Measurements from ENCODE around the gene UBR4.

UBR4 gene

DNA sequence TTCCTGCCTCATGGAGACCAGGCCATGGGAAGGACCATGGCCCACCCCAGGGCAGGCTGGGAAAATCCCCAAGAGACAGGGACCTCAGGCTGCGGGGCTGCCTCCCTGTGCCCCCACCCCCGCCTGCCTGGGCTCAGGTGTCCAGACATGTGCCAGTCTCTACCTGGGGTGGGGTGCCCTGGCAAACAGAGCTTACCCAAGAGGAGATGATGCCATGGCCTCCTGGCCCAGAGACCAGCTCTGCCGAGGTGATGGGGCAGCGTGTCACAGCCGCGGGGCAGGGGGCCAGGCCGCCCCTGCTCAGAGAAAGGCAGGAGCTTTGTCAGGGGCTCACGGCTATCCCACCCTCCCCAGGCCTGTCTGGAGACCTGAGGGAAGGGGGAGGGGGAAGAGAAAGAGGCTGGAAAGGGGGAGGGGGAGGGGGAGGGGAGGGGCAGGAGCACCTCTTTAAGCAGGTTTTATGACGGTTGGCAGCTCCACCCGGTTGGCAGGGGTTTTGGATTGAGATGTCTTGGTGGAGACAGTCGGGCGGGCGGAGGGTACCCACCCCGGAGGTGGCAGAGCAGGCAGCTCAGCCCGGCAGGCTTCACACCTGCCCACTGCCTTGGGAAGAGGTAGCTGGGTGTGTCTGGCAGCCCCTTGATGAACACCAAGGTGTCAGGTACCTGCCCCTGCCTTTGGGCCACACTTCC is 152.1 kb downstream of the UBR4 start:
- DNase-seq (ENCODE audit: low read depth in 1 of 2, low spot score in 1 of 2): no peak

DNA sequence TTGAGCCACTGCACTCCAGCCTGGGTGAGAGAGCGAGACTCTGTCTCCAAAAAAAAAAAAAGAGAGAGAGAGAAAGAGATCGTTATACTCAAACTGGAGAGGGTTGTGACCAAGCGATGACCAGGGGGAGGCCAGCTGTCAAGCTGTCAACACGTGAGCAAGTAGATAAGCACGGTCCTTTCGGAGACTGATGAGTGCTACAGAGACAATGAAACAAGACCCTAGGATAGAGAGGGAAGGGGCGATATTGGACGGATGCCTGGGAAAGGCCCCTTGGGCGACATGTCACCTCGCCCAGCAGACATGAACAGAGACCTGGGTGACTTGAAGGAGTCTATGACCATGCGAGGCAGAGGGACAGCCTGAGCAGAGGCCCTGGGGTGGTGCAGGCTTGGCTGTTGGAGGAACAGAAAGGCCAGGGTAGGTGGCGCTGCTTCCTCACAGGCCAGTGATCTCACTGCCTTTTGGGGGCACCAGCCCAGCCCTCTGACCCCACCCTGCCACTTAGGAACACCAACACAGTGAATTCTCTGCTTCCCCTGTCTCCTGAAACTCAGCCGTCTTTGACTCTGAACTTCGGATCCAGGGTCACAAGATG is 152.8 kb downstream of the UBR4 start:
- DNase-seq (ENCODE audit: low read depth in 1 of 2, low spot score in 1 of 2): no peak

DNA sequence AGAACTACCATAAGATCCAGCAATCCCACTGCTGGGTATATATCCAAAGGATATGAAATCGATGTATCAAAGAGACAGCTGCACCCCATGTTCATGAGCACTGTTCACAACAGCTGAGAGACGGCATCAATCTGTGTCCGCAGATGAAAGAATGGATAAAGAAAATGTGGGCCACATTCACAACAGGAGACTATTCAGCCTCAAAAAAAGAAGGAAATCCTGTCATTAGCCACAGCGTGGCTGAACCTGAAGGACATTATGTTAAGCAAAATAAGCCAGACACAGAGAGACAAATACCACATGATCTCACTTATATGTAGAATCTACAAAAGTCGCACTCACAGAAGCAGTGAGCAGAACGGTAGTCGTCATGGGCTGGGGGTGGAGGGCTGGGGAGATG is 154.4 kb downstream of the UBR4 start:
- DNase-seq (ENCODE audit: low read depth in 1 of 2, low spot score in 1 of 2): no peak

- DNase-seq (ENCODE audit: low read depth in 1 of 2, low spot score in 1 of 2): no peak
These were observed 155.1 kb downstream of the UBR4 start for GRCh38 chr1:19055001-19055400.

GRCh38 chr1:19054216-19054615 is 155.8 kb downstream of the UBR4 start:
- no peak for DNase-seq (ENCODE audit: low read depth in 1 of 2, low spot score in 1 of 2)

DNA sequence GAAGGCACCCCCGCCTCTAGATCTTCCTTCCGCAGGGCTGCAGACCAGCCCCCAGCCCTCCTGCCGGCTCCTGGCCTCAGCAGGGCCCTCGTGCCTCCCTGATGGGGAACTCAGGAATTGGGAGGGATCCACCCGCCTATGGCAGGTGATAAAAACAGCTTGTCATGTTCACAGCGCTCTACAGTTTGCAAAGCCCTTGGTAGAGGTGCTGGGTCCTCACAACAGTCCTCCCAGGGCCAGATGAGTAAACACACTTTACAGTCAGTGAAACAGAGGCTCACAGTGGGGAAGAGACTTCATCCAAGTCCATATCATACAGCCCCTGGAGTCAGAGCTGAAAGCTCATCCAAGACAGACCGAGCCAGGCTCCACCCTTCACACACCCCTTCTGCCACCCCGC is 156.6 kb downstream of the UBR4 start:
- no peak for DNase-seq (ENCODE audit: low read depth in 1 of 2, low spot score in 1 of 2)

- DNase-seq (ENCODE audit: low read depth in 1 of 2, low spot score in 1 of 2): no peak
These were observed 160.3 kb downstream of the UBR4 start for GRCh38 chr1:19049798-19050197.

DNA sequence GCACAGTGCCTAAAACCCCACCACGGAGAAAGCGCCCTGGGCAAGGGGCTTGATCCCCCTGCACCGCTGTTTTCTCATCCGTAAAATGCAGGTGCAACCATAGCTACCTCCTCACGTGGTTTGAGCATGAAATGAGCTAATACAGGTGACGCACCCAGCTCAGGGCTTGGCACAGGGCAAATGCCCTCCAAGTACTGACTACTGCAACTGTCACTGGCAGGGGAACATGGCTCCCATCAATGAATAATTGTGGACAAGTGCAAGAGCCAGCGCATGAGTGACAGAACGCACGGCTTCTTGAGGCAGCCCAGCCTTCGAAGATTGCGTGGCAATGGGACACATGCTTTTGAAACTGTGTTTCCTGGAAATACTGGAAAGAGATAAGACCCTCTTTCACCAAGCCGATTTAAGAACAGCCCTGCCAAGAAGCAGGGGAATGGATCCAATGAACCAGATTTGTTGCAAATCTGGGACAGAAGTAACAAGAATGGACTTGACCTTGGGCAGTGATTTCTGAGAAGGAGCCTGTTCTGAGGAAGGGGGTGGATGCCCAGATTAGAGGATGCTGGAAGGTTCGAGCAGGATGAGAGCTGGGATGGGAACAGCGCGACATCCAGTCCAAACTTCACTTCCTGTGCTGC is 160.8 kb downstream of the UBR4 start:
- no peak for DNase-seq (ENCODE audit: low read depth in 1 of 2, low spot score in 1 of 2)

DNA sequence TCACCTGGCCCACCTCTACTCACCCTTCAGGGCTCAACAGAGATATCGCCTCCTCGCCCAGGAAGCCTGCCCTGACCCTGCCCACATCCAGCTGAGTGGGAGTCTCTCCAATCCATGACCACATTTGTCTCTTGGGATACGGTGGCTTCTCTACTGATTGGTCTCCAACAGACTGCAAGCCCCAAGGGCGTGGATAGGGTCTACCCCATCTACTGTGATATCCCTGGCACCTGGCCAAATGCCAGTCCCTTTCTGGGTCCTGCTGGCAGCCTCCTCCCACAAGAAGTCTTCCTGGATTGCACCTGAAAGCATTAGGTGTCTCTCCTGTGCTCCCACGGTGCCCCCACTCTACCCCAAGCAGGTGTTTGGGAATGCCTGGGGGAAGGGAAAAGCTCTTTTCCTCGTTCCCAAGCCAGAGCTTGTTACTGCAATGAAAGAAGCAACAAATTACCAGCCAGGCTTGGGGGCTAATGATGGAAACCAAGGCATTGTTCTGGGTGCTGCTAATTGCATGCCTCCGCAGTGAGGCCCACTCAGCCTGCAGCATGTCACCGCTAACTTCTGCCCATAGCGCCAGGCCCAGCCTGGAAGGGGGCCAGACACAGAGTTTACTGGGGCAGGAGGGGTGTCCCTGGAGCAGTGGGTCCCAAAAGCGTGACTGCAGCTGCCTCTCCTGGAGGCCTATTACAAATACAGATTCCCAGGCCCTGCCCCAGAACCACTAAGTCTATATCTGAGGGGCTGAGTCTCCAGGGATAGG is 162.9 kb downstream of the UBR4 start:
- DNase-seq (ENCODE audit: low read depth in 1 of 2, low spot score in 1 of 2): no peak

DNA sequence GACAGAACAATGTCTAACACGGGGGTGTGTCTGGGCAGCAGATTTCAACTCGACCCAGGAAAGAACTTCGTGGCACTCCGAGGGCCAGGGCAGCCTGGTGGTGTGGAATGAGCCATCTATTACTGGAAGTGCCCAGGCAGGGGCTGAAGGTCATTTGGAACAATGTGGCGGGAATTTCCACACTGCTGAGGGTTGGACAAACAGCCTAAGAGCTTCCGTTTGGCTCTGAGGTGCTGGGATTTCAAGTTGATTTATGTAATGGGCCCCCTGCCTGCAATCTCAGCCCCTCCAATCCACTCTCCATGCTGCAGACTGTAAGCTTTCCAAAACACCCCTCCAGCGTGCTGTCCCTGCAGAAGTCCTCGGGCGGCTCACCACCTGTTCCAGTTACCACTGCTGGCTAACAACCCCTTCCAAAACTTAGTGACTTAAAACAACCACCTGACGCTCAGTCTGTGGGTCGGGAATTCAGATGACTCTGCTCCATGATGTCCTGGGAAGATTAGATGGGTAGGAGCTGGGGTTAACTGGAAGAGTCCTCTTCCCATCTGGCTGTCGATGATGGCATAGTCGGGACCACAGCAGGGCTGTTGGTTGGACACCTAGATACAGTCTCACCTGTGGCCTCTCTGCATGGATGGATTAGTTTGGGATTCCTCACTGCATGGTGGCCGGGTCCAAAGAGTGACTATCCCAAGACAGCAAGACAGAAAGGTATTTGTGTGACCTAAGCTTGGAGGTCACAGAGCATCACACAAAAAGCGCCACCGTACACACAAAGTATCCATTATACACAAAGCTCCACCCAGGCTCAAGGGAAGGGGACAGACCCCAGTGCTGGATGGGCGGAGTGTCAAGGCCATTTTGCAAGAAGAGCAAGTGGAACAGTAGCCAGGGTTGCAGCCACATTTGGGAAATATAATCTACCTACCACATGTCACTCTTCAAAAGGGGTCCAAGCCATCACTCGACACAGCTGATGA is 163.9 kb downstream of the UBR4 start:
- no peak for DNase-seq (ENCODE audit: low read depth in 1 of 2, low spot score in 1 of 2)

DNA sequence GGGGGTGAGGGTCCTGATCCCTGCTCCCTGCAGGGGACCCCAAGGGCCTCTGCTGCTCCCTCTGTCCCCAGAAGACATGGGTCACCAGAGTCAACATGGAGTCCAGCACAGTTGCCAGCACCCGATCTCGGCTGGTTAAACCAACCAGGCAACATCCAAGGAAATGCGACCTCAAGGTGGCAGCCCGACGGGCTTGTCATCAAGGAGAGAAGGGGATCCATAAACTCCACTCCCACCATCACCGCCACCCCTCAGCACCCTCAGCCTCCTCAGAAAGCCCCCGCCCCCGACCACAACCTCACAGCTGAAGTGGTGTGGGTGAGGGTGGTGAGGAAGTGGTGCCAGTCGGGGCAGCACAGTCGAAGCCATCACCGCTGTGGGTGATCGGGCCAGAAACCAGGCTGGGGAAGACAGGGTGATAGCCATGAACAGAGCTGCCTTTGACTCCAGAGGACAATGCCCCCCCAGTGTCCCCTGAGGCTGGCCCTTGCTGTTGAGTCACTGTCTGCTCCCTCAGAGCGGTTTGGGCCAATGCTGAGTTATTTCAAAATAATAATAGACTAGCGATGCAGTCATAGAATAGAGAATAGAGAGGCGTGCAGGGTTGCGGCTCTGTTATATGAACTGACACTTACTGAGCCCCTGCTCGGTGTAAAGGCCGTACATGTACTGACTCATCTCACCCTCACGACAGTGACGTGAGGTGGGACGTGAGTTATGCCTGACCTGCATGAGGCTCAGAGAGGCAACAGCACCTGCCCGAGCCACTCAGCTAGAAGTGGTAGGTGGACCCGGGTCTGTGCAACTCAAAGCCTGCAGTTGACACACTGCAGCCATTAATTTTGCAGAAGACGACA is 164.9 kb downstream of the UBR4 start:
- DNase-seq (ENCODE audit: low read depth in 1 of 2, low spot score in 1 of 2): no peak

- no peak for DNase-seq (ENCODE audit: low read depth in 1 of 2, low spot score in 1 of 2)
These were observed 165.6 kb downstream of the UBR4 start for GRCh38 chr1:19044471-19044870.

DNA sequence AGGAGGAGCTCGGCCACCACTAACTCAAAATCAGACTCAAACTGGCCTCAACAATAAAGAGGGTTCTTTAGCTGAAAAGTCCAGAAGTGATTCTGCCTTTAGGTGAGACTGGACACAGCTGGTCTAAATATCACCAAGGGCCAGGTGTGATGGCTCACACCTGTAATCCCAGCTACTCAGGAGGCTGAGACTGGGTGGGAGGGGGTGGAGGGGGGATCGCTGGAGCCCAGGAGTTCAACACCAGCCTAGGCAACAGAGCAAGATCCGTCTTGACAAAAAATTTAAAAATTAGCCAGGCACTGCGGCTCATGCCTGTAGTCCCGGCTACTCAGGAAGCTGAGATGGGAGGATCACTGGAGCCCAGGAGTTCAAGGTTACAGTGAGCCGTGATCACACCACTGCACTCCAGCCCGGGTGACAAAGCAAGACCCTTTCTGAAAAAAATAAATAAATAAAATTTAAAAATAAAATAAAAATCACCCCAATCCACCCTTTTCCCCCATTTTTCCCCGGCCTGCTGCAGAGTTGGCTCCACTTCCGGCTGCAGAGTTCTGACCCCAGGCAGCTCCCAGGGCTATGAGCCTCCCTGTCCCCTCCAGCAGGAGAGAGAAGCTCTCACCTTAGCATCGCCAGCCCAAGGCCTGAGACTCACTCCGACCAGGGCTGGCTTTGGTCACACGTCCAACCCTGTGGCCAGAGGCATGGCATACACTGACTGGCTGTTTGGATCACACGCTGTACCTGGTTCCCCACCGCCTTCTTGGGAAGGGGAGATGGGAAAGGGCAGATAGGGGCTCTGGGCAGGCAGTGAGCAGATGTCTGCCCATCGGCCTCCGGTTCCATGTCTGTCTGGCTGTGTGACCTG is 166.3 kb downstream of the UBR4 start:
- DNase-seq (ENCODE audit: low read depth in 1 of 2, low spot score in 1 of 2): no peak

- no peak for DNase-seq (ENCODE audit: low read depth in 1 of 2, low spot score in 1 of 2)
These were observed 167.1 kb downstream of the UBR4 start for GRCh38 chr1:19042675-19043578.

GRCh38 chr1:19040010-19040680 is 169.9 kb downstream of the UBR4 start:
- DNase-seq (ENCODE audit: low read depth in 1 of 2, low spot score in 1 of 2): no peak

GRCh38 chr1:19038732-19039131 is 171.3 kb downstream of the UBR4 start:
- no peak for DNase-seq (ENCODE audit: low read depth in 1 of 2, low spot score in 1 of 2)

GRCh38 chr1:19038096-19038495 is 172.0 kb downstream of the UBR4 start:
- no peak for DNase-seq (ENCODE audit: low read depth in 1 of 2, low spot score in 1 of 2)

All from activated CD4-positive, alpha-beta T cell treated with anti-CD3 and anti-CD28 coated beads, Interleukin-2, amount 50 U/mL, for 24 hours (primary cell).